Measurements from ENCODE around the gene HOXD11.
A peak's percentile ranks its signal among the peaks of the same experiment; 100 is the strongest.

The HOXD11 gene

DNA sequence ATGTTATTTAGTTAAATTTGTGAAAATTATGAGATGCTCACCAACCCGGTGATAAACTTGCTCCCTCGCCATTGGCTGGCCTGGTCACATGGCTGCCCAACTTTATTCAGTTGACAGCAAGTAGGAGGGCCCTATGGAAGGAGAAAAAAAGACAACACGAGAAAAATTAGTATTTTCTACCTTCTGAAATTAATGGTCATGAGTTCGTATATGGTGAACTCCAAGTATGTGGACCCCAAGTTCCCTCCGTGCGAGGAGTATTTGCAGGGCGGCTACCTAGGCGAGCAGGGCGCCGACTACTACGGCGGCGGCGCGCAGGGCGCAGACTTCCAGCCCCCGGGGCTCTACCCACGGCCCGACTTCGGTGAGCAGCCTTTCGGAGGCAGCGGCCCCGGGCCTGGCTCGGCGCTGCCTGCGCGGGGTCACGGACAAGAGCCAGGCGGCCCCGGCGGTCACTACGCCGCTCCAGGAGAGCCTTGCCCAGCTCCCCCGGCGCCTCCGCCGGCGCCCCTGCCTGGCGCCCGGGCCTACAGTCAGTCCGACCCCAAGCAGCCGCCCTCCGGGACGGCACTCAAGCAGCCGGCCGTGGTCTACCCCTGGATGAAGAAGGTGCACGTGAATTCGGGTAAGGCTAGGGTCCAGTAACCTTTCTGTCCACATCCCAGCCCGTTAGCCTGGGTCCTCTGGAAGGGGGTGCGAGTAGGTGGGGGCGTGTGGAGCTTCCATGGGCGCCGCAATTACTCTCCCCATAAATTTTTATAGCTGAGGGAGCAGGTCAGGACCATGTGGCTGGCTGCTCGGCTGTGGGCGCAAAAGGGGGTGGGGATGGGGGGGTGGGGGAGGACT is 44.6 kb downstream of the HOXD11 start, which contains the start of gene HOXD4:
Gene HOXD4 (plus strand): TSS at position 109 of the 846 bp plus-strand sequence. CDS start 84 bp downstream, at position 193.
- no peak for DNase-seq

DNA sequence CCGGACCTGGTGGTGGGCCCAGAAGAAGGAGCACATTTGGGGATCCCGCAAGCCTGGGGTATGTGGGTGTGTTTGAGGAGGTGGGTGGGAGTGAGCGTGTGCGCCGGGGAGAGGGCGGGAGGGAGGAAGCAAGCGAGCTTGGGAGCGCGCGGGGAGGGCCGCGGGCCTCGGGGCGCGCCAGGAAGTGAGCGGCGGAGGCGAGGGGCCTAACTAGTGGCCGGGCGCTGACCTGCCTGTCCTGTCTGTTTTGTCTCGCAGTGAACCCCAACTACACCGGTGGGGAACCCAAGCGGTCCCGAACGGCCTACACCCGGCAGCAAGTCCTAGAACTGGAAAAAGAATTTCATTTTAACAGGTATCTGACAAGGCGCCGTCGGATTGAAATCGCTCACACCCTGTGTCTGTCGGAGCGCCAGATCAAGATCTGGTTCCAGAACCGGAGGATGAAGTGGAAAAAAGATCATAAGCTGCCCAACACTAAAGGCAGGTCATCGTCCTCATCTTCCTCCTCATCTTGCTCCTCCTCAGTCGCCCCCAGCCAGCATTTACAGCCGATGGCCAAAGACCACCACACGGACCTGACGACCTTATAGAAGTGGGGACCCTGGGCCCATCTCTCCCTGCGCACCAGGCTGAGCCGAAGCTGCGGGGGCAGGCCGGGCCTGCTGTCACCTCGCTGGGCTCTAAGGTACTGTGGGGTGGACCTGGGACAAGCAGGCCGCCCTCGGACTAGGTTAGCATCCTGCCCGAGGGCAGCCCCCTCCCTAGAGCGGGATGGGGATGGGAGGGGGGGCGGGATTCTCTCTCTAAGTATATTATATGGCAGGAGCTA is 45.5 kb downstream of the HOXD11 start:
- DNase-seq, result no peak

DNA sequence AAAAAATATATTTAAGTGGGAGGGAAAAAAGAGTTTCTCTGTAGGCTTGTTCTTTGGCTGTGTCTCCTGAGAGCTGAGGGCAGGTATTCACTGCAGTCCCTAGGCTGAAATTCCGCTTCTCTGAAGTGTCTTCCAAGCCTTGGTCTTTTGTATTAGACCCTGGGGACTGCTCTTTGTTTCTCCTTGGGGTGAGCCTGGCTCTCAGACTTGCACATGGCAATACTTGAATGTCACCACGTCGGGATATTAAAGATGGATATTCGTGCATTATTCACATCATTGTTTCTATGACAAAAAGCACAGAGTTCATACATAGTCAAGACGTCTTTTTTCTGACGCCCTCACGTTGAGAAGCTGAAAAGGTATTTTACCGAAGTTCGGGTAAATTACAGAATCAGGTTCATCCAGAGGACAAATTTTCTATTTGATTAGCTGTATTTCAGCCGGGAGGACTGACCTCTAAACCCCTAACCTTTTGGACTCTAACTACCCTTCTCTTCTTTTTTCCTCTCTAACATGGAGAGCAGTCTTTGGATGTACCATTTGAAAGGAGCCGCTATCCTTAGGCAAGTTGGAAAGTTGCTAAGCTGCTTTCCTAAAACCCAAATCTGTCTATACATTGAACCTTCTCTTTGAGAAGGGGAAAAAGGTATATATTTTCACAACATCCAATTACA is 47.6 kb downstream of the HOXD11 start:
- no peak for DNase-seq

DNA sequence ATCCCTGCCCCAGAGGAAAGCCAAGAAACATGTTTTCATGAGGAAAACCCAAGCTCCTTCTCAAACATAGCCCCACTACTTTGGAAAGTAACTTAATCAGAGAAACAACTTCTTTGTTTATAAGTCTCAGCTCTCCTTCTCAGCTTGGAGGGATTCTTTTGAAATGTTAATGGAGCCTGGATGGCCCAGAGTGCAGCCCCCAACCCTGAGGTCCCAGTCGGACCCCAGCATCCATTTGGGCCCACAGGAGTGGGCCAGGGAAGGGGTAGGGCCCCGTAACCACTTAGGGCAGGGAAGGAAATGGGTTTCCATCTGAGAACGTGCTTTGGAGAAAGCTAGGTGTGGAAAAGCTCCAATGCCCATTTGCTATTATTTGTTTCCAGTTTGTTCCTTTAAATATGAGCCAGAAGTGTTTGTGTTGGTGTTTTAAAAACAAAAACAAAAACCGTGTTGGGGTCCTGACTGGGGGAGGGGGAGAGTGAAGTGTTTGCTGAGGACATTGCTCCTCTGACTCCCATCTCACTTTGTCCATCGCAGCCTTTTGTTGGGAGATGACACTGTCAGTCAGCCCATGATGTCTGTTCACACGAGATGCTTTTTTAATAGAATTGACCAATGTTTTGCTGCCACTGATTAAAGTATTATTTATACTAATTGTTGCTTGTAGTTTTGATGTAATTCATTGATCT is 48.4 kb downstream of the HOXD11 start:
- no peak for DNase-seq

DNA sequence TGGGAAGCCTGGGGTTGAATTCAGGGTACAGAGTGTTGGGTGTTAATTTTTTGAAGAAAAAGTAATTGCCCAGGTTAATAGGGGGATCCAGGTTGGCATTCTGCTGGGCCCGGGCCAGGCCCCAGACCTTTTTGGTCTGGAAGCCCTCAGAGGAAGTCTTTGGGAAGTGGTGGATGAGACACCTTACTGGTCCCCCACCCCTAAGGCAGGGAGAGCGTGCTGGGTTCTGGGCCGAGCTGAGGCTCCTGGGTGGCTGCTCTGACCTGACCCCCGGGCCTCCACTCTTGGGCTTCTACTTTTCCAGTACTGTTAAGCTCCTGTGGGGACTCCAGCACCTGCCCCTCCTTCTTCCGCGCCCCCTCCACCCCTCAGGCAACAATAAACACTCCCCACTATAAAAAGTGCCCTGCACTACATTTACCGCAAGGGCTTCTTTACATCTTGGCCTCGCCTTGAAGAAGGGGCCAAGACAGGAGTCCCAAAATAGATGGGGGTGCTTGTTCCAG is 49.3 kb downstream of the HOXD11 start:
- no peak for DNase-seq

DNA sequence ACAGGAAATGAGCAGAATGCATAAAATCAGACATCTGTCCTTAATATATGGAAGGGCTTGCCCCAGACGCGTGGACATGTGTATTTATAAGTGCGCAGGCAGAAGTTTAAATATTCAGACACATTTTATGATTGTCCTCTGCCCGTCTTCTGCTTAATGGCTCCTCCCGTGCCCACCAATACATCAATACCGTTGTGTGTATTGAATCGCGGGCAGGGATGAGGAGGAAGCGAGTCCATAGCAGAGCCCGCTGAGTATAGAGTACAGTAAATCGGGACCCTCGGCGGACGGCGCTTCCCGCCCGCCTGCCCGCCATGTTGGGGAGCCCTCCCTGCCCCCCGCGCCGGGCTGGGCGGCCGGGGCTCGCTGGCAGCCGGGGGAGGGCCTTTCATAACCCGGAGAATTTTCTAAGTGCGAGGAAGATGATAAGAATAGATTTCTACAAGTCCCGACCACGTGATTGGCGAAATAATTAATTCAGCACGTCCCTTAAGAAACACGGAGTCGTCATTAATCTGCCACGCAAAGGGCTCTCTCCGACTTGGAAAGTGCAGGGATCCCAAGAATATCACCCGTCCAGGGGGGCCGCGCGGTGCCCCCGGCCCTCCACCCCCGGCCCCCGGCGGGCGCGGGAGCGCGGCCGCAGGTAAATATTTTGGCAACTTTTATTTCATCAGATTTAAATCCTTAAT is 49.9 kb downstream of the HOXD11 start, which contains the start of gene HOXD3:
Gene HOXD3 (plus strand): TSS at position 501 of the 692 bp plus-strand sequence. CDS start 11,808 bp downstream, outside the sequence.
- DNase-seq, result no peak

DNA sequence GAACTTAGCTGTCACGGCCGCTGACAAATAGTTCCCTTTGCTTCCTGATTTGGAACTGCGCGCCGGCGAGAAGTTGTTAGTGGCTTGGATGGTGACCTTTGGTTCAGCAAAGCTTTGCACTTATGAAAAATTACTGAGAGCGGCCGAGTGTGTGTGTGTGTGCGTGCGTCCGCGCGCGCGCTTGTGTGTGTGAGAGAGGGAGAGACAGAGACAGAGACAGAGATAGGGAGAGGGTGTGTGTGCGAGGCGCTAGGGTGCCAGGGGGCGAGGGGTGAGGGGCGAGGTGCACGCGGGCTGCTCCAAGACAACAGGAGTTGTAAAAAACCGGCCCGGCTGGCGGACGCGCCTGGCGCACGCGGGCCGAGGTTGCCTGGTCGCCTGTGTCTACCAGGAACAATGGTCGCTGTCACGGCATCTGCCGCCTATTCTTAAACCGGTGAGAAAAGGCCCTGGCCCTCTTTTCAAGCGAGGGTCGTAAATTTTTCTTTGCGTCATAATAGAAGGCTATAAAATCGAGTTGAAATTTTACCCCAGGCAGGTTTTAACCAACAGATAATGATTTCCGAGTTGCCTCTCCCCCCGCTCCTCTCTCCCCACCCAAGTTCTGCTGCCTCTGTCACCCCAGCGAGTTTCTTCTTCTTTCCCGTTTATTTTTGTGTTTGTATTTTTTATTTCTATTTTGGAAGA is 50.6 kb downstream of the HOXD11 start:
- DNase-seq, result peak in 1 of 5 experiments; percentile 27

DNA sequence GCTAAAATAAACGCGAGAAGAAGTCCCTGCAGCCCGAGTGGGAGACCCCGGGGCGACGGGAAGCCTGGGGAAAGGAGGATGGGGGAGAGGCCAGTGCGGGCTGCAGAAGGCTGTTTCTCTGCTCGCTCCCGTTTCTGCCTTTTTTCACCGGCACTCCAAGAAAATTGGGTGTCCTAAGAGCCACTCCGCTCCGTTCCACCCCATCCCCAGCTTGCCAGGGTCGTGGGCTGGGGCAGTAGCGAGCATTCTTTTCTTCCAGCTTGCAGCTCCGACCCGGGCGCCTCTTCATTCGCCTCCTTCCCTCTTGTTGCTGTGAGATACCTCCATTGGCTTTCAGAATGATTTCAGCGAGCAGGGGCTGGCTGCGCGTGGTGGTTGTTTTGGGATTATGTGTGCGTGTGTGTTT is 51.1 kb downstream of the HOXD11 start:
- DNase-seq, result no peak

DNA sequence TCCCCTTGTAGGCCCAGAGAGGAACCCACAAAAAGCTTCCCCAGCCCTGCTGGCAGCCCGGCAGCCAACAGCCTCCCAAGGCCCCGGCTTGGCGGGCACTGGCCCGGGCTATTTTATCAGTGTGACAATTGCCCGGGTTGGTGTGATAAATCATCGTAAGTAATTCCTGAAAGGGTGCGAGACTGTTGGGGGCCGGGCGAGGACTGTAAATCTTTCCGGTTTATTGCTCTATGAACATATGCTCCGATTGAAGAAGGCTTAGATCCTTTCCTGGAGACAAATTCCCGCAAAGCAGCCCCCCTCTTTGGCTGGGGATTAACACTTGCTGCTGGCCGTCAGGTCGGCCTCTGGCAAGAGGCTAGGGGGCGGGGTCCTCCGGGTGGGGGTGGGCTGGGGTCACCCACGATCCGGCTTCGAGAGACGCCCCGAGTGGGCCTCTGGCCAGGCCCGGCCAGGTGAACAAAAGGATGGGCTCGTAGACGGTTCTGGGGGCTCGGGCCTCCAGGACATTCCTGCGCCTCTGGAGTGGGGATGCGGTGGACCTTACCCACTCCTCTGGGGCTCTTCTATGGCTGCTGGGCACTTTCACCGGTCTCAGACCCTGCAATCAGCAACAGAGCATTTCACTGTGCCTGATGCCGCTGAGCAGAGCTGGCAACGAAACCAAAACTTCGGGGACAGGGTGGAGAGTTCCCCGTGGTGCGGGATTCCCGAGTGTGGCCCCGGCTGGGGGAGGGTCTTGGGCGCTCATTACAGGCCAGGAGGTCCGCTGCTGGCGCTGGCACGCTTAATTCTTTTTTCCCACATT is 52.0 kb downstream of the HOXD11 start:
- no peak for DNase-seq

Data from T-helper 2 cell (primary cell).